Measurements from ENCODE around the gene ABCD2.

ABCD2 gene

GRCh38 chr12:39619660-39620433, at the start of gene ABCD2:
ABCD2 (minus strand) TSS chr12:39619803; CDS start chr12:39619615, 188 bp downstream.
- Histone ChIP-seq H3K27me3 (replicated peaks; ENCODE audit: insufficient read depth, low read length) (no peaks in the 10 kb centered on the region), H3K4me3 (ENCODE audit: low read length) (peak within 1 kb of the TSS; percentile 87), H4K20me1 (ENCODE audit: insufficient read depth, low read length) (no peaks in the 10 kb centered on the region), H3F3A (ENCODE audit: insufficient read depth, low read length) (peaks cover 43% of the 10 kb centered on the region), H3K9me2 (replicated peaks; ENCODE audit: insufficient read depth, low read length) (no peaks in the 10 kb centered on the region), H3K79me2 (ENCODE audit: low read length) (0 out of 2 replicates have a peak, but pooled peaks cover 4% of the 10 kb centered on the region), H3K4me2 (ENCODE audit: low read depth, low read length) (peak within 1 kb of the TSS; percentile 98), H3K27ac (ENCODE audit: low read length) (peak within 1 kb of the TSS; percentile 99), H3K9me3 (replicated peaks; ENCODE audit: insufficient read depth, low read length) (no peaks in the 10 kb centered on the region), H2AFZ (ENCODE audit: low read length) (peak within 1 kb of the TSS; percentile 82), H3K36me3 (replicated peaks; ENCODE audit: insufficient read depth, low read length) (no peaks in the 10 kb centered on the region), H3K9ac (ENCODE audit: low read length) (peak within 1 kb of the TSS; percentile 80), H3K4me1 (ENCODE audit: low read length) (peaks cover 35% of the 10 kb centered on the region)
- peak; percentile 97 for DNase-seq
- TF ChIP-seq CTCF (IDR thresholded peaks at IDR 0.05; ENCODE audit: low read length) (no peak; the same call in 1 of the 2 replicates), EZH2 (optimal IDR thresholded peaks at IDR 0.05; ENCODE audit: low read depth, low read length) (no peak), EZH2phosphoT487 (IDR thresholded peaks at IDR 0.05; ENCODE audit: low read length) (no peak)

GRCh38 chr12:39660101-39660500, 40.5 kb upstream of the ABCD2 start:
- Histone ChIP-seq H3K4me2 (ENCODE audit: low read depth, low read length) (no peak overlapping the region), H4K20me1 (ENCODE audit: insufficient read depth, low read length) (no peaks in the 10 kb centered on the region), H3K9me2 (replicated peaks; ENCODE audit: insufficient read depth, low read length) (no peaks in the 10 kb centered on the region), H3K27me3 (replicated peaks; ENCODE audit: insufficient read depth, low read length) (no peaks in the 10 kb centered on the region), H3K36me3 (replicated peaks; ENCODE audit: insufficient read depth, low read length) (no peaks in the 10 kb centered on the region), H3K4me1 (ENCODE audit: low read length) (0 out of 2 replicates have a peak, but pooled peaks cover 4% of the 10 kb centered on the region), H2AFZ (ENCODE audit: low read length) (no peak overlapping the region), H3K79me2 (ENCODE audit: low read length) (no peaks in the 10 kb centered on the region), H3F3A (ENCODE audit: insufficient read depth, low read length) (no peaks in the 10 kb centered on the region), H3K9me3 (replicated peaks; ENCODE audit: insufficient read depth, low read length) (no peaks in the 10 kb centered on the region), H3K27ac (ENCODE audit: low read length) (no peak overlapping the region), H3K9ac (ENCODE audit: low read length) (no peak overlapping the region), H3K4me3 (ENCODE audit: low read length) (no peak overlapping the region)
- no peak for DNase-seq
- TF ChIP-seq EZH2phosphoT487 (IDR thresholded peaks at IDR 0.05; ENCODE audit: low read length) (no peak), EZH2 (optimal IDR thresholded peaks at IDR 0.05; ENCODE audit: low read depth, low read length) (no peak), CTCF (IDR thresholded peaks at IDR 0.05; ENCODE audit: low read length) (no peak)

- H3K9me3 ChIP-seq (replicated peaks; ENCODE audit: insufficient read depth, low read length), result no peaks in the 10 kb centered on the region
- 0 out of 2 replicates have a peak, but pooled peaks cover 4% of the 10 kb centered on the region for H3K4me1 ChIP-seq (ENCODE audit: low read length)
- no peak overlapping the region for H3K9ac ChIP-seq (ENCODE audit: low read length)
- TF ChIP-seq EZH2 (optimal IDR thresholded peaks at IDR 0.05; ENCODE audit: low read depth, low read length), result no peak
- no peak for TF ChIP-seq CTCF (IDR thresholded peaks at IDR 0.05; ENCODE audit: low read length)
- no peak for TF ChIP-seq EZH2phosphoT487 (IDR thresholded peaks at IDR 0.05; ENCODE audit: low read length)
- H2AFZ ChIP-seq (ENCODE audit: low read length), result no peak overlapping the region
- H3K9me2 ChIP-seq (replicated peaks; ENCODE audit: insufficient read depth, low read length), result no peaks in the 10 kb centered on the region
- no peaks in the 10 kb centered on the region for H4K20me1 ChIP-seq (ENCODE audit: insufficient read depth, low read length)
- H3K4me2 ChIP-seq (ENCODE audit: low read depth, low read length), result no peak overlapping the region
- no peaks in the 10 kb centered on the region for H3K36me3 ChIP-seq (replicated peaks; ENCODE audit: insufficient read depth, low read length)
- H3K27ac ChIP-seq (ENCODE audit: low read length), result no peak overlapping the region
- no peaks in the 10 kb centered on the region for H3K79me2 ChIP-seq (ENCODE audit: low read length)
- H3K4me3 ChIP-seq (ENCODE audit: low read length), result no peak overlapping the region
- H3K27me3 ChIP-seq (replicated peaks; ENCODE audit: insufficient read depth, low read length), result no peaks in the 10 kb centered on the region
- H3F3A ChIP-seq (ENCODE audit: insufficient read depth, low read length), result no peaks in the 10 kb centered on the region
- DNase-seq, result no peak
These were observed 27.8 kb upstream of the ABCD2 start for GRCh38 chr12:39647383-39647782.
